ENCODE data around the gene AP1M1. TPM values are rescaled to one million over a fixed set of nuclear protein-coding genes. Genes with fewer than 3 reads are reported as not detected.
"Not testable (repeated sequence)": the region's sequence is repeated elsewhere in the genome, so short reads cannot be mapped to it uniquely, and the experiment has no call there.

AP1M1 gene
- polyA plus RNA-seq, 1 donor = 58.8 TPM

- DNase-seq = no peak
Observed at GRCh38 chr19:16261584-16262368, 64.1 kb downstream of the AP1M1 start.

- no peak for DNase-seq
Observed at GRCh38 chr19:16262618-16263017, 64.9 kb downstream of the AP1M1 start.

DNA sequence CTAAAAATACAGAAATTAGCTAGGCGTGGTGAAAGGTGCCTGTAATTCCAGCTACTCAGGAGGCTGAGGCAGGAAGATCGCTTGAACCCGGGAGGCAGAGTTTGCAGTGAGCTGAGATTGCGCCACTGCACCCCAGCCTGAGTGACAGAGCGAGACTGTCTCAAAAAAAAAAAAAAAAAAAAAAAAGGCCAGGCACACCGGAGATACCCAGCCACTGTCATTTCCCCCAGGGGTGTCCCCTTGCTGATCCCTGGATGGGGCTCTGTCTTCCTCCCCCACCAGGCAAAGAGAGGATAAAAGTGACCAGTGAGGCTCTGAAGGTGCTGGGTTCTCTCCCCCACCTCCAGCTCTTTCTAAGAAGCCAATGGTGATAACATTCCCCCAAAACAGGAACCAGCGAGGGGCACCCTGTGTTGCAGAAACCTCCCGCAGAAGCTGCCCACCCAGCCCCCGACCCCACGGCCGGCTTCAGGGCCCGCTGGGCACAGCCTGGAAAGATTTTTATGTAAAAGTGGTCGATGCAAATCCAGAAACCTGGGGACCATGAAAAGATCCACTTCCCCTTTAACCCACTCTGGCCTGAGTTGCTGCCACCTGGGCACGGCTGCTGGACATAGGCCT is 65.5 kb downstream of the AP1M1 start:
- no peak for DNase-seq

- DNase-seq = no peak
Observed at GRCh38 chr19:16265205-16265604, 67.5 kb downstream of the AP1M1 start.

GRCh38 chr19:16265890-16266585 is 68.3 kb downstream of the AP1M1 start:
- DNase-seq = no peak

- no peak for DNase-seq
Observed at GRCh38 chr19:16266586-16266942, 68.9 kb downstream of the AP1M1 start.

DNA sequence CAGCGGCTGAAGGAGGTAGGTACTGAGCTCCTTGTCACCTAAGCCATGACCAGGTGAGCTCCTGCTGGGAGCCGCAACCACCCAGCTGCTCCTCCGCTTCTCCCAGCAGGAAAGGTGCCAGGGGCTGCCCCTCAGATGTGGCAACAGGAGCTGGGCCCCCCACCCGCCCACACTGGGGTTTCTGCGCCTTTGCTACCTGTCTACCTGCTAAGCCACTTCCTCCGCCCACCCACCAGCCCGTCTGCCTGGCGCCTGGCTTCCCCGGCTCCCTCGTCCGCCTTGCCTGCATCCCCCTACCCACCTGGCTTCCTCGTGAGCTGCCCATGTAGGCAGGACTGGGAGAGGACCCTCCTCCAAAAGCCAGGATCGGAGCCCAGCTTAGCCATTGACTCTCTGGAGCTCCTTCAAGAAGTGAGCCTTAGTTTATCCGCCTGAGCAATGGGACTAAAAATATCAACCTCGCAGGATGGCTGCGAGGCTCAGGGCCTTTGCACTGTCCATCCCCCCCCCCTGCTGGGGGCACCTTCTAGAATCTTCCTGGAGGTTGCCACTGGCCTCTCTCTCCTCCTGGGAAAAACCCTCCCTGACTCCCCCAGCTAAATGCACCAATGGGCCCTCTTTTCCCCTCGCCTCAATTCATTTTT is 71.1 kb downstream of the AP1M1 start:
- DNase-seq = no peak

- DNase-seq = no peak
Observed at GRCh38 chr19:16272945-16273344, 75.2 kb downstream of the AP1M1 start.

GRCh38 chr19:16274447-16274846 is 76.7 kb downstream of the AP1M1 start:
- no peak for DNase-seq

DNA sequence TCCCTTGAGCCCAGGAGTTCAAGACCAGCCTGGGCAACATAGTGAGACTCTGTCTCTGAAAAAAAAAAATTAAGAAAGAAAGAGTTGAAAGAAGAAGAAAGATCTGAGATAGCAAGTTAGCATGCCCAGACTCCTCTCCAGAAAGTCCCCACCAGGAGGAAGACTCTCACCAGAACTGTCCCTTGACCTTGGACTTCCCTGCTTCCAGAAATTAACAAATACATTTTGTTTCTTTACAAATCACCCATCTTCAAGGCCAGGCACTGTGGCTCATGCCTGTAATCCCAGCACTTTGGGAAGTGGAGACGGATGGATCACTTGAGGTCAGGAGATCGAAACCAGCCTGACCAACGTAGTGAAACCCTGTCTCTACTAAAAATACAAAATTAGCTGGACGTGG is 82.6 kb downstream of the AP1M1 start:
- DNase-seq = no peak

DNA sequence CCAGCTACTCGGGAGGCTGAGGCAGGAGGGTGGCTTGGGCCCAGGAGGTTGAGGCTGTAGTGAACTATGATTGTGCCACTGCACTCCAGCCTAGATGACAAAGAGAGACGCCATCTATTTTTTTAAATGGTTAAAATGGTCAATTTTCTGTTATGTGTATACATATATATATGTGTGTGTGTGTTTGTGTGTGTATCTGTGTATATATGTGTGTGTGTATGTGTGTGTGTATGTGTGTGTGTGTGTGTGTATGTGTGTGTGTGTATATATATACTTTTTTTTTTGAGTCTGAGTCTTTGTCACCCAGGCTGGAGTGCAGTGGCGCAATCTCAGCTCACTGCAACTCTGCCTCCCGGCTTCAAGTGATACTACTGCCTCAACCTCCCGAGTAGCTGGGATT is 84.0 kb downstream of the AP1M1 start:
- DNase-seq = no peak

GRCh38 chr19:16283210-16284061 is 85.7 kb downstream of the AP1M1 start:
- DNase-seq = peak; percentile 74

- DNase-seq = no peak
Observed at GRCh38 chr19:16284505-16284904, 86.8 kb downstream of the AP1M1 start.

DNA sequence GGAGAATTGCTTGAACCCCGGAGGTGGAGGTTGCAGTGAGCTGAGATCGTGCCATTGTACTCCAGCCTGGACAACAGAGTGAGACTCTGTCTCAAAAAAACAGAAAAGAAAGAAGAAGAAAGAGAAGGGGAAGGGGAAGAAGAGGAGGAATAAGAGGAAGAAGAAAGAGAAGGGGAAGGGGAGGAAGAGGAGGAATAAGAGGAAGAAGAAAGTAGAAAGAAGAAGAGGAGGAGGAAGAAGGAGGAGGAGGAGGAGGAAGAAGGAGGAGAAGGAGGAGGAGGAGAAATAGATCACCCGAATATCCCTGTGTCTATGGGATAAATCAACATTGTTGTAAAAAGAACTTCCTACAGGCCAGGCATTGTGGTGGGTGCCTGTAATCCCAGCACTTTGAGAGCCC is 87.4 kb downstream of the AP1M1 start:
- not testable (repeated sequence) for DNase-seq

DNA sequence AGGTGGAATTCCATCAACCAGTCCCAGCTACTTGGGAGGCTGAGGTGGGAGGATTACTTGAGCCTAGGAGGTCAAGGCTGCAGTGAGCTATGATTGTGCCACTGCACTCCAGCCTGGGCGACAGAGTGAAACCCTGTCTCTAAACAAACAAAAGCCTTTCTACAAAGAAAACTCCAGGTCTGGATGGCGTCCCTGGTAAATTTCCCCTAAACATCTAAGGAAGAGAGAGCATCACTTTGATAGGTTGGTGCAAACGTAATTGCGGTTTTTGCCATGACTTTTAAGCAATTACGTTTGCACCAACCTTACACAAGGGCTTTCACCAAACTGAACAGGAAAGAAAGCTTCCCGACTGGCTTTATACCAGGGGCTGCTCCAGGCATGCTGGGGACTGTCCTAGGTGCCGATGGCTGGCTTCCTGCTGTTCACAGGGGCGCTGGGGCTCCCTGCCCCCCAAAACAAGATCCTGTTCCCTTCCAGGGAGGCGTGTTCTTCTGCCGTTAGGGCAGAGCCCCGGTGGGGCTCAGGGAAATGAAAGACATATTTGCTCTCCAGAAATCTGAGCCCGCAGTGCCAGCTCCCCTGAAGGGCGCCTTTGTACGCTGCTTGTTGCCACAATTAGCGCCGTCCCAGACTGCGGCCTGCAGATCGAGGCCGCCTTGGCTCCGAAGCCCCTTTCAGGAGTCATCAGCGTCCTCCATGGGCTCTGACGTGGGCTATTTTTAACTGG is 88.2 kb downstream of the AP1M1 start:
- DNase-seq = no peak

DNA sequence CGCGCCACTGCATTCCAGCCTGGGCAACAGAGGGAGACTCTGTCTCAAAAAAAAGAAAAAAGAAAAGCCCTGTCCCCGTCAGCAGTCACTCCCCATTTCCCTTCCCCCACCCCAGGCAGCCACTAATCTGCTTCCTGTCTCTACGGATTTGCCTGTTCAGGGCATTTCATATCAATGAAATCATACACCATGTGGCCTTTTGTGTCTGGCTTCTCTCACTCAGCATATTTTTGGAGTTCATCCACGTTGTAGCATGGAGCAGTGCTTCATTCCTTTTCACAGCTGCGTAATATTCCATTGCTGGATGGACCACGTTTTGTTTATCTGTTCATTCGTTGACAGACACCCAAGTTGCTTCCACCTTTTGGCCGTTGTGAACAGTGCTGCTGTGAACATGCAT is 90.8 kb downstream of the AP1M1 start:
- no peak for DNase-seq

DNA sequence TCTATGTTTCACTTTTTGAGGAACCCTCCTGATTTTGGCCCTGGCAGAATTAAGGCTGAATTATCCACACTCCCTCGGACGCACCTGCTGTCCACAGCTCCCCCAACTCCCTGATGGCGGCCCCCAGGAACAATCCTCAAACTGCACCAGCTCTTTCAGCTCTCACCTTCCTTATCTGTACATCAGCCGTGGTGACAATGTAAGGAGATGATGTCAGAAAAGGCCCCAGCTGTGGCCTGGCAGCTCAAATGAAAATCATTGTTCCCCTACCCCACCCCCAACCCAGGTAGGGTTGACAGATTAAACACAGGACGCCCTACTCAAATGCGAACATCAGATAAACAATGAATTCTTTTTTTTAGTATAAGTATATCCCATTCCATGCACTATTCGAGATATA is 91.9 kb downstream of the AP1M1 start:
- DNase-seq = no peak

DNA sequence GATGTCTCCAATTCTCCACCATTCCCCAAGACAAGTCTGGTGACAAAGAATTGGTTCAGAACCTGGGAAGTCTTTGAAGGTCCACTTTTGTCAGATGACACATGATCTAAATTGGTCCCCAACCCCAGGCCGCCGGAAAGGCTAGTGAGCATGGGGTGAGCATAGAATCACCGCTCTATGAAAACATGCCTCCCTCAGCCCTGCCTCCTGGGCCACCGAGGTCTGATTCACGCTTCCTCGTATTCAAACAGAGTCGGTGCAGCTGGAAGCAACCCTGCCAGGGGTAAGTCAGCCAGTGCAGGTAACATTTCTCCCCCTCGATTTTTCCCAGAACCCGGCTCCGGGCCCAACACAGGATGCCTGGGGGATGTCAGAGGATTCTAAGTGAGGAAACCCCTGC is 93.0 kb downstream of the AP1M1 start:
- DNase-seq = no peak

DNA sequence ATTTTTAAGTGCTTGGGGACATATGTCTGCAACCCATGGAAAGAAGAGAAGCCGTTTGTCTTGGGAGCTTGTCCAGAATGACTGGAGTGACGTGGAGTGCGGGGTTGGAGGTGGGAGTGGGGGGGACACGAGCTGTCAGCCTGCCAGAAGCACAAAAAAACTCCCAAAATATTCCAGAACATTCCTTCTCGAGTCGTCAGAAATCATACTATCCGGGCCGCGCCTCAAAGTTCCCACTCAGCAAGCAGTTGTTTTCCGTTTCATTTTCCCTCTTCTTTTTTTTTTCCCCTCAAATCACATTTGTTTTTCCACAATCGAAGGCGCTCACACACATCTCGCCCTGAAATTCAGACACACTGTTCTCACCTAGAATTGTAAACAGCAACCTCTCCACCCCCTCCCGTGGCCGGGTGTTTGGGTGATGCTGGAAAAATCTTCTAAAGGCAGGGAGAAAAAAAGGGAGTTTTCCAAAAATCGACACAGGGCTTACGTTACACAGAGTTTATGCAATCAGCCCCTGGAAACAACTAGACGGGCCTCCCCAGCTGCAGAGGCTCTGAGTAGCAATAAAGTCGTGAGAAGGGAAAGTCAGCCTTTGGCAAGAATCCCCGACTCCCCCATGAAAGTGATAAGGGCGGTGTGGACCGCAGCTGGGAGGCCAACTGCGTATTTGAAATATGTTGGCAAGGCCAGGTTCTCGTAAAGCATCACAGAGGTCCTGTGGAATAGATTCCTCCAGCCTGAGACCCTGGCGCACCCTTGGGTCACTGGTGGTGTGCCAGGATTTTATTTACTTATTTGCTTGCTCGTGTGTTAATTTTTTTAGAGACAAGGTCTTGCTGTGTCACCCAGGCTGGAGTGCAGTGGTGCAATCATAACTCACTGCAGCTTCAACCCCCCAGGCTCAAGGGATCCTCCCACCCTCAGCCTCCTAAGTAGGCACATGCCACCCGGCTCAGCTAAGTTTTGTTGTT is 95.7 kb downstream of the AP1M1 start:
- DNase-seq = peak; percentile 94

GRCh38 chr19:16295057-16295456 is 97.3 kb downstream of the AP1M1 start:
- DNase-seq = no peak
